ENCODE data around the gene ISOC2.
"Not testable (repeated sequence)": the region's sequence is repeated elsewhere in the genome, so short reads cannot be mapped to it uniquely, and the experiment has no call there.

Gene ISOC2

DNA sequence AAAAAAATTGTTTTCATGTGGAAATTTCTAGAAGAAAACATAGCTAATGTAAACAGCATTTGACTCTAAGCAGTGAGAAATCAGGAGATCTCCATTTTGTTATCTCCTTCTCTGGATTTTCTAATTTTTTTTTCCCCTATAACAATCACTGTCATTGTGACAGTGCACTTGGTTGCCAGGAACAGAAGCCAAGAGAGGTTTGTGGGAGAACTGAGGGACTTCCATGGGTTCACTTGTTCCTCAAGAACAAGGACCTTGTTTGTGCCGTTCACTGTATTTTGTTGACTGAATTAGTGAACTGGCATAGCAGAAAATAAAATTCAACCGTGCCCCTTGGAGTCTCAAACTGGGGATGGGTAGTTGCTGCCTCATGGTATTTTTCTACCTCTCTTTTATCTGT is 35.4 kb downstream of the ISOC2 start:
- DNase-seq (ENCODE audit: low read depth, low spot score) = no peak

GRCh38 chr19:55424518-55424917 is 36.9 kb downstream of the ISOC2 start:
- DNase-seq (ENCODE audit: low read depth, low spot score) = no peak
- no peak overlapping the region for H3K4me3 ChIP-seq (ENCODE audit: low read length)

More for the DNA sequence above, 35.4 kb downstream of the ISOC2 start:
- H3K4me3 ChIP-seq (ENCODE audit: low read length) = no peak overlapping the region

- no peak overlapping the region for H3K4me3 ChIP-seq (ENCODE audit: low read length)
- no peak for DNase-seq (ENCODE audit: low read depth, low spot score)
Observed at GRCh38 chr19:55423225-55424005, 38.0 kb downstream of the ISOC2 start.

DNA sequence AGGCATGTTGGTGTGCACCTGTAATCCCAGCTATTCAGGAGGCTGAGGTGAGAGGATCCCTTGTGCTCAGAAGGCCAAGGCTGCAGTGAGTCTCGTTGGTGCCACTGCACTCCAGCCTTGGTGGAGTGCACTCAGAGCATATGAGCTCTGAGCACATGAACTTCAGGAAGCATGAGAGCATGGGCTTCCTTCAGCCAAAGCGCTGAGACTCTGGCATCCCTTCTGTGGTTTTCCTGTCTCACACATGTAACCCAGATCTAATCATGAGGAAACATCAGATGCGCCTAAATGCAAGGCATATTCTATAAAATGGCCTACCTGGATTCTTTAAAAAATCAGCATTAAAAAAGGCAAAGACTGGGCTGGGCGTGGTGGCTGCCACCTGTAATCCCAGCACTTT is 40.2 kb downstream of the ISOC2 start:
- peak; percentile 88 for DNase-seq (ENCODE audit: low read depth, low spot score)
- H3K4me3 ChIP-seq (ENCODE audit: low read length) = not testable (repeated sequence)

DNA sequence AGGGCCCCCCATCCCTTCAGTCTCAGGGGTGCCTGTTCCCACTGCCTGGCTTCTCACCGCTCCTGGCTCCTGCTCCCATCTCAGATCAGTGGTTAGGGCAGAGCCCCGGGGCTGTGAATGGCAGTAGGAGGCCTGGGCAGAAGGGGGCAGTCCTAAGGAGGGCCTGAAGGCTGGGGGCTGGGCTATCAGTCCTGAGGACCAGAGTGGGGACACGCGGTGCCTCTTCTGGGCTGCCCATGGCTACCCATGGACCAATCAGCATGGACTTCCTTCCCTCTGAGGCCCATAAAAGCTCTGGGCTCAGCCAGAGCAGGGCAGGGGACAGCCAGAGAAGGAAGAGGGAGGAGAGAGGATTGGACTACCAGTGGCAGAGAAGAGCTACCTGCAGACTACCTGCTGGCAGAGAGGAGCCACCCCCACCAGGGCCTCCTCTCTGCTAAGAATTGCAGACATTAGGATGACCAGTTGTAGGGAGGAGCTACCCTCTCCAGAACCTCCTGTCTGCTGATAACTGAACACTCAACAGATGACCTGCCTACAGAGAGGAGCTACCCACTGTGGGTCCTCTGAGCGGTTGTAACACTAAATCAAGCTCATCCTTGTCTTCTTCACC is 41.7 kb downstream of the ISOC2 start:
- H3K4me3 ChIP-seq (ENCODE audit: low read length) = no peak overlapping the region
- DNase-seq (ENCODE audit: low read depth, low spot score) = no peak

GRCh38 chr19:55419103-55419502 is 42.3 kb downstream of the ISOC2 start:
- H3K4me3 ChIP-seq (ENCODE audit: low read length) = no peak overlapping the region

GRCh38 chr19:55418185-55418584 is 43.3 kb downstream of the ISOC2 start:
- peak; percentile 65 for DNase-seq (ENCODE audit: low read depth, low spot score)
- no peak overlapping the region for H3K4me3 ChIP-seq (ENCODE audit: low read length)

More at GRCh38 chr19:55419103-55419502, 42.3 kb downstream of the ISOC2 start:
- peak; percentile 38 for DNase-seq (ENCODE audit: low read depth, low spot score)

DNA sequence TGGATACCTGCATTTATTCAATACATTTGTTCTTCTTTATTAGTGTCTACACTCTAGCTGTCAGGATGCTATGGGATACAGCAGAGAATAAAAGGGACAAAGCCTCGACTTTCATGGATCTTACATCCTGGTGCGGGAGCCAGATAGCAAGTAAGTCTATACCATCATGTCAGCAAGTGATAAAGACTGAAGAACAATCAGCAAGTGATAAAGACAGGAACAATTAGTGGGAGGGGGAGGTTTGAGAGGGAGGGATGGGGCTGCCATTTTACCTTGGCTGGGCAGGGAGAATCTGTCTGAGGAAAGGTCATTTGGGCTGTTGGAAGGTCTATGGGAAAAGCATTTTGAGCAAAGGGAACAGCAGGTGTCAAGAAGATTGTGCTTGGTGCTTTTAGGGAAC is 51.3 kb downstream of the ISOC2 start:
- no peak overlapping the region for H3K4me3 ChIP-seq (ENCODE audit: low read length)
- no peak for DNase-seq (ENCODE audit: low read depth, low spot score)

GRCh38 chr19:55409179-55409578 is 52.3 kb downstream of the ISOC2 start:
- not testable (repeated sequence) for DNase-seq (ENCODE audit: low read depth, low spot score); H3K4me3 ChIP-seq (ENCODE audit: low read length)

DNA sequence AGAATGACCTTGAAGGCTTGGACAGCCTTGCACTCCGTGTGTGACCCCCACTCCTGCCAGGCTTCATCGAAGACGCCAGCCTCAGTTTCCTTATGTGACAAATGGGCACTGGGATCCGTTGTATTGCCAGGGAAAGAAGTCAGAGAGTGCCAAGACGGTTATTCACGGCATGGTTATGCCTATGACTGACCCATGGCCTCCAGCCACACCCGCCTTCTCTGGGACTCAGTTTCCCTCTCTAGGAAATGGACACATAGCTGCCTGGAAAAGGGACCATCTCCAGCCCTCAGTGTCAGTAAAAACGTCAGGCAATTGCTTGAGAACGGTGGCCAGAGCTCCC is 52.9 kb downstream of the ISOC2 start:
- DNase-seq (ENCODE audit: low read depth, low spot score) = no peak
- H3K4me3 ChIP-seq (ENCODE audit: low read length) = peak overlapping the region; percentile 34

- peak overlapping the region; percentile 91 for H3K4me3 ChIP-seq (ENCODE audit: low read length)
- DNase-seq (ENCODE audit: low read depth, low spot score) = peak; percentile 99
Observed at GRCh38 chr19:55407800-55408532, 53.5 kb downstream of the ISOC2 start.

DNA sequence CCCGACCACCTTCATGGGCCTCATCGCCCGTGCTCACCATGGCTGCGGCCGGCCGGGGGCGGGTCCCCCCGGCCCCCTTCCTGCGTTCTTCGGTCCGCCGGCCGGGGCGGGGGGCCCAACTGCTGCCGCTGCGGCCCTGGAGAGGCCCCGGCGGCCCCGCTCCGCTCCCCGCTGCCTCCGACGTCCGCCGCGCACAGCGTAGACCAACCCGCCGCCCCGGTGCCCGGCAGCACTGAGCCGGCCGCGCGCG is 54.0 kb downstream of the ISOC2 start, which contains the start of gene UBE2S:
TSS of gene UBE2S (minus strand) at position 239 of the 250 bp plus-strand sequence. CDS start at position 40, 199 bp downstream.
- H3K4me3 ChIP-seq (ENCODE audit: low read length) = peak within 1 kb of the TSS; percentile 91
- not testable (repeated sequence) for DNase-seq (ENCODE audit: low read depth, low spot score)

DNA sequence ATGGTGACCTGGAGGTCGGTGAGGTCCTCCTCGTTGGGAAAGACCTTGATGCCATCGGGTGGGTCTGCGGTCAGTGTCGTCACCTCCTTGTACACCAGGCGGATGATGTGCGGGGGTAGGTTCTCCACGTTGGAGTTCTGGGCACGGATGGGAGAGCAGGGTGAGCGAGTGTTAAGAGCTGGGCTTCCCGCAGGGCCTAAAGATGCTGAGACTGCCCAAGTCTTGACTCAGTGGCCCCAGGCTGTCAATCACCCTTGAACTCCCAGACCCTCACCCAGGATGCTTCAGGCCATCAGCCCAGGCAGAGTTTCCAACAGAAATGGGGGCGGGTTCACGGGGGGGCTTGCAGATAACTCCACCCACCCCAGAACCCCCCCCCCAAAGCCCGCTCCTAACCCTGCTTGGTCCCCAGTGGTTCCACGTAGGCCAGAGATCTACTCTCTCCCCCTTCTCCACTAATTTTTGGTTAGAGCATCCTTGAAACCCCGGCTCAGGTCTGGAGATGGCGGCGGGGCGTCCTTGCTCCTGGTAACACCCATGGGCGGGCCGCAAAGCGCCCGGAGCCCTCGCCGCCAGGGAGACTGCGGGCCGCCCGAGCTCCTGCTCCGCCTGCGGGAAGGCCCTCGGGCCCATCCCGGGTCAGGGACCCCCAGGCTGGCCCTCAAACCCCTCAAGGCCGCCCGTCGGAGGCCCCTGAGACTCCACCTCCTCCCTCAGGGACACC is 54.5 kb downstream of the ISOC2 start:
- H3K4me3 ChIP-seq (ENCODE audit: low read length) = peak overlapping the region; percentile 91
- no peak for DNase-seq (ENCODE audit: low read depth, low spot score)

DNA sequence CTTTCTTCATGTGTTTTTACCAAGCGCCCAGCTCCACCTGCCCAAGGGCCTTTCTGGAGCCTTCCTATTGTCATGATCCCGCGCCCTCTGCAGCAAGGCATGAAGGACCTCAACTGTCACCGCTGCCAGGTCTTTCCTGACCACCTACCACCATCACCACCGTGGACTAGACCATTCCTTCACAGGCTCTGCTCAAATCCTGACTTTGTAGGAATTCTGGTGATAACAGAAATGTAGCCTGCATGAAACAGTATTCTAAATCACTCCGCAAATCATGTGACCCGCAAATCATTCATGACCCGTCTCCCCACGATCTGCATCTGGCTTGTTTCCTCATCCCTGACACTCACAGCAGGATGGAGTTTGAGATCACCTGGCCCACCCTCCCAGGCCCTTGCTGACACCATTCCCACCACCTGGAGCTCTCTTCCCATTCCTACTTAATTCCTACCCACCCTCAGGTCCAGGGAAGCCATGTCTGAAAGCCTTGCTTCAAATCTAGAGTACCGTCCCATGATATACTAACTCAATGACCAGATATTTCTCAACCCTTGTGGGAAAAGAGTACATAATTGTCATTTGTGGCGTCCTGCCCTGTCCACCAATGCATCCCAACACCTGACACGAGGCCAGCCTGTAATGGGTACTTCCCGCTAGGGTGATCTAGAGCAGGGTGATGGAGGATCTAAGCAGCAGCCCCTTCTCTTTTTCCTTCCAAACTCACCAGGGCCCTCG is 55.2 kb downstream of the ISOC2 start:
- DNase-seq (ENCODE audit: low read depth, low spot score) = no peak
- H3K4me3 ChIP-seq (ENCODE audit: low read length) = peak overlapping the region; percentile 91

- DNase-seq (ENCODE audit: low read depth, low spot score) = no peak
- H3K4me3 ChIP-seq (ENCODE audit: low read length) = no peak overlapping the region
Observed at GRCh38 chr19:55405638-55406037, 55.8 kb downstream of the ISOC2 start.
